GM12875 (cell line): ENCODE results near the gene NDE1.

Source experiments
- H3K4me3 ChIP-seq: one replicate; pipeline ENCODE4 v1.5.1; 2011; ENCODE audit warnings: low read depth, low read length, control low read depth
- TF ChIP-seq, protein P1 (sequence below): IDR thresholded peaks from 2 replicates; pipeline ENCODE4 v1.5.1; 2011; ENCODE audit warnings: low read depth, mild to moderate bottlenecking, control low read depth, inconsistent platforms, low read length, moderate library complexity, borderline replicate concordance; ENCODE audit not compliant: insufficient read depth

Gene NDE1

DNA sequence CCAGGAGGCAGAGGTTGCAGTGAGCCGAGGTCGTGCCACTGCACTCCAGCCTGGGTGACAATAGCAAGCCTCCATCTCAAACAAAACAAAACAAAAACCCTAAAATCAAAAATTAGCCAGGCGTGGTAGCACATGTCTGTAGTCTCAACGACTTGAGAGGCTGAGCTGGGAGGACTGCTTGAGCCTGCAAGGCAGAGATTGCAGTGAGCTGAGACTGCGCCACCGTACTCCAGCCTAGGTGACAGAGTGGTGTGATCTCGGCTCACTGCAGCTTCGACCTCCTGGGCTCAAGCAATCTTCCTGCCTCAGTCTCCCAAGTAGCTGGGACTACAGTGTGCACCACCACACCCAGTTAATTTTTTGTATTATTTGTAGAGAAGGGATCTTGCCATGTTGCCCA, 119.2 kb downstream of the NDE1 start:
- TF ChIP-seq, protein P1, sequence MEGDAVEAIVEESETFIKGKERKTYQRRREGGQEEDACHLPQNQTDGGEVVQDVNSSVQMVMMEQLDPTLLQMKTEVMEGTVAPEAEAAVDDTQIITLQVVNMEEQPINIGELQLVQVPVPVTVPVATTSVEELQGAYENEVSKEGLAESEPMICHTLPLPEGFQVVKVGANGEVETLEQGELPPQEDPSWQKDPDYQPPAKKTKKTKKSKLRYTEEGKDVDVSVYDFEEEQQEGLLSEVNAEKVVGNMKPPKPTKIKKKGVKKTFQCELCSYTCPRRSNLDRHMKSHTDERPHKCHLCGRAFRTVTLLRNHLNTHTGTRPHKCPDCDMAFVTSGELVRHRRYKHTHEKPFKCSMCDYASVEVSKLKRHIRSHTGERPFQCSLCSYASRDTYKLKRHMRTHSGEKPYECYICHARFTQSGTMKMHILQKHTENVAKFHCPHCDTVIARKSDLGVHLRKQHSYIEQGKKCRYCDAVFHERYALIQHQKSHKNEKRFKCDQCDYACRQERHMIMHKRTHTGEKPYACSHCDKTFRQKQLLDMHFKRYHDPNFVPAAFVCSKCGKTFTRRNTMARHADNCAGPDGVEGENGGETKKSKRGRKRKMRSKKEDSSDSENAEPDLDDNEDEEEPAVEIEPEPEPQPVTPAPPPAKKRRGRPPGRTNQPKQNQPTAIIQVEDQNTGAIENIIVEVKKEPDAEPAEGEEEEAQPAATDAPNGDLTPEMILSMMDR: no peak
- H3K4me3 ChIP-seq: no peak overlapping the region

DNA sequence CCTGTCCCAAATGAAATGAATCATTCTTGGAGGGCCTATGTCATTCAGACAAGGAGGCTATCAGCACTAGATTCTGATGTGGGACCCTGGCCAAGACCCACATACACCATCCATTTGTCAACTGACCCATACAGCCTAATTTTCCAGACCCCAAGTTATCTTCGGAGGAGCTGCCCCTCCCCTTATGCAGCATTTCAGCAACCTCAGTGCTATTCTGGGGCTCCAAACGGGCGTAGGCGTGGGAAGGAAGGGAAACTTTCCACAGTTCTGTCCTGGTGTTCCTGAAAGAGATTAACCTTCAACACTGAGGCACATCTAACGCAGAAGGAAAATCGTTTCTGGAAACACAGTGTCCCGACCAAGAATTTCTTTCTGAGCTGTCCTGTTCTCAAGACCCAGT, 120.1 kb downstream of the NDE1 start:
- TF ChIP-seq, protein P1: no peak
- H3K4me3 ChIP-seq: no peak overlapping the region

DNA sequence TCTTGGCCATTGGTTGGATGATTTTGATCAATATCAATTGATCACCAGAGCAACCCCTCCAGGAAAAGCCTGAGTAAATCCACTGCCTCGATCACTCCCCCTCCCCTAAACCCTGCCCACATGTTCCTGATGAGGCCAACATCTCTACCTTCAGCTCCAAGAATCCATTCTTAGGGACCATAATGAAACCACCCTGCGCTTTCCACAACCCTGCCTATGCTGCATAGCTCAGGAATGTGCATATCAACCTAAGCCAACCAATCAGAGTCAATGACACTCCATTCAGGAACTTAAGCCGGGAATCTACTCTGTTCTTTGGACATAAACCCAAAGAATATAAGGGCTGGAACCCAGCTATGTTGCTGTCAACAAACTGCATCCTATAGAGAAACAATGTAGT, 120.5 kb downstream of the NDE1 start:
- TF ChIP-seq, protein P1: no peak

DNA sequence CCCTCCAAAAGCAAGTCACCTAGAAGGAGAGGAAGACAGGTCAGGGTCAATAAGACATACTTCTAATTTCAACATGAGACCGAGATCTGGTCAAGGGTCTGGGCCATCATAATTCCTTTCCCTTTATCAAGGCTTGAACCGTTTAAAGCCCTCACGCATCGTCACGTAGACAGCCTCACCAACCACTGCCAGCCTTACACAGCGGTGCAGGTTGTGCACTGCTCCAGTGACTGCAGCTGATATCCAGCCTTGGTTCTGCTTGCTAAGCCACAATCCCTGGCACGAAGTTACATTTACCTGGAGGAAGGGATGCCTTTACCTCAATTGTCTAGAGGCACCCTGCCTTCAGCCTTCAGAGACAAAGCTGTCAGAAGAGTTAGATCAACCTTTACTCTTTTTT, 121.6 kb downstream of the NDE1 start:
- TF ChIP-seq, protein P1: no peak
- no peak overlapping the region for H3K4me3 ChIP-seq

More for the DNA sequence above, 120.5 kb downstream of the NDE1 start:
- H3K4me3 ChIP-seq: no peak overlapping the region

DNA sequence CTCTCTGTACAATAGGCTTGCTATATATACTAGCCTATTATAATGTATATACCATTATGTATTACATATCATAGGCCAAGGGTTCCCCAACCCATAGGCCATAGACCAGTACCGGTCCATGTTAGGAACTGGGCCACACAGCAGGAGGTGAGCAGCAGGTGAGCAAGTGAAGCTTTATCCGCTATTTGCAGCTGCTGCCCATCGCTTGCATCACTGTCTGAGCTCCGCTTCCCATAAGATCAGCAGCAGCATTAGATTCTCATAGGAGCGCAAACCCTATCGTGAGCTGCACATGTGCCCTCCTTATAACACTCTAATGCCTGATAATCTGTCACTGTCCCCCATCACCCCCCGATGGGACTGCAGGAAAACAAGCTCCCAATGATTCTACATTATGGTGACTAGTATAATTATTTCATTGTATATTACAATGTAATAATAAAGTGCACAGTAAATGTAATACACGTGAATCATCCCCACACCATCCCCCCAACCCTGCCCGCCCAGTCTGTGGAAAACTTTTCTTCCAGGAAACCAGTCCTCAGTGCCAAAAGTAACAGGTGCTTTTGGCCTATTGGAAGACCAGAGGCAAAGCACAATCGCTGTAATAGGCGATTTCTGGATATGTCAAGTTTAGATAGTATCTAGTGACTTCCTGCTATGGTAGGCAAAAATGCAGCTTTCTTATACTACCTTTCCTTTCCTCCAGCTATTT, 122.7 kb downstream of the NDE1 start:
- no peak overlapping the region for H3K4me3 ChIP-seq
- TF ChIP-seq, protein P1: no peak

DNA sequence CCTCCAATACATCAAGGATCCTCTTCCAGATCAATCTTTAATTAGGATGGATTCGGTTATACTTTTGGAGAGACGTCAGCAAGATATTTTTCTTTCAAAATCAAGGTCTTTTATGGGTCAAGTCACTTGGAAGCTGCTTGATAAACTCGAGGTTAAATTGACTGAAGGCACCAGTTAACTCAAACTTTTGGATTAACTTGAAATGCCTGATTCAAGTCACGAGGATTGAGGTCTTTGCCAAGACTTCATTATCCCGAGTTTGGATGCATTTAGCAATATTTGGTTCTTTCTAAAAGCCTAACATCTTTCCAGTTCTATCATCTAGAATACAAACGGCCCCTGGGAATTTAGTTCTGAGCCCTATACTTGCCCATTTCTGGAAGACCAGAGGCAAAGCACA, 123.9 kb downstream of the NDE1 start:
- TF ChIP-seq, protein P1: no peak

DNA sequence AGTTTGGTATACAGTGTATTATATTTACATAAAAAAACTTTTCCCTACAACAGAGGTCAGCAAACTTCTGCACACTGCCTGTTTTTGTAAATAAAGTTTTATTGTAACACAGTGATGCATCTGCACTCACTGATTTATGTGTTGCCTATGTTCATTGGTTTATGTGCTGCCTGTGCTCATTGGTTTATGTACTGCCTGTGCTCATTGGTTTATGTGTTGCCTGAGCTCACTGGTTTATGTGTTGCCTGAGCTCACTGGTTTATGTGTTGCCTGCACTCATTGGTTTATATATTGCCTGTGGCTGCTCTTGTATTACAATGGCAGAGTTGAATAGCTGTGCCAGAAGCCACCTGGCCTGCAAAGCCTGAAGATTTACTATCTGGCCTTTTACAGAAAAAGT, 125.2 kb downstream of the NDE1 start:
- H3K4me3 ChIP-seq: no peak overlapping the region
- TF ChIP-seq, protein P1: no peak

More for the DNA sequence above, 123.9 kb downstream of the NDE1 start:
- no peak overlapping the region for H3K4me3 ChIP-seq
